ENCODE data around the gene CYP2W1.
"Not testable (repeated sequence)": the region's sequence is repeated elsewhere in the genome, so short reads cannot be mapped to it uniquely, and the experiment has no call there.

The CYP2W1 gene, protein sequence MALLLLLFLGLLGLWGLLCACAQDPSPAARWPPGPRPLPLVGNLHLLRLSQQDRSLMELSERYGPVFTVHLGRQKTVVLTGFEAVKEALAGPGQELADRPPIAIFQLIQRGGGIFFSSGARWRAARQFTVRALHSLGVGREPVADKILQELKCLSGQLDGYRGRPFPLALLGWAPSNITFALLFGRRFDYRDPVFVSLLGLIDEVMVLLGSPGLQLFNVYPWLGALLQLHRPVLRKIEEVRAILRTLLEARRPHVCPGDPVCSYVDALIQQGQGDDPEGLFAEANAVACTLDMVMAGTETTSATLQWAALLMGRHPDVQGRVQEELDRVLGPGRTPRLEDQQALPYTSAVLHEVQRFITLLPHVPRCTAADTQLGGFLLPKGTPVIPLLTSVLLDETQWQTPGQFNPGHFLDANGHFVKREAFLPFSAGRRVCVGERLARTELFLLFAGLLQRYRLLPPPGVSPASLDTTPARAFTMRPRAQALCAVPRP

DNA sequence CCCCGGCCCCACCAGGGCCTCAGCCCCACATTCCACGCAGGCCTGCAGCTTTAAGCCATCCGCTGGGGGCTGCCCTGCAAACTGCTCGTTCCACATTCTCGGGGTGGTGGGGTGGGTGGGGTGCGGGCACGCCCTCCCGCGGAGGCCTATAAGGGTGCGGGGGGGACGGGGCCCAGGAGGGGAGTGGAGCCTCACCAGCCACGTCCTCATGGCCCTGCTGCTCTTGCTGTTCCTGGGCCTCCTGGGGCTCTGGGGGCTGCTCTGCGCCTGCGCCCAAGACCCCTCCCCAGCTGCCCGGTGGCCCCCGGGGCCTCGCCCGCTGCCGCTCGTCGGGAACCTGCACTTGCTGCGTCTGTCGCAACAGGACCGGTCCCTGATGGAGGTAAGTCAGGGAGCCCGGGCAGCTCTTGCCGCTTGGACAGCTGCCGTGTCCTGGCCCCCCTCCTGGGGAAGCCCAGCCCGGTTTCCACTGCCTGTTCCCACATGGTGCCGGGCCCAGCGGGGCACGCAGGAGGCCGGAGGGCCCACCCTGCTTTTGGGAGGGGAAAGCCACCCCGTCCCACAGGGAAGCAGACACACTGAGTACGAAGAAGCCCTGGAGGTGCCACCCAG, at the start of gene CYP2W1:
Gene CYP2W1, plus strand, starts transcription at position 178 of the 612 bp plus-strand sequence. Its CDS starts 31 bp downstream, at position 209.
- peak; percentile 82 for DNase-seq

DNA sequence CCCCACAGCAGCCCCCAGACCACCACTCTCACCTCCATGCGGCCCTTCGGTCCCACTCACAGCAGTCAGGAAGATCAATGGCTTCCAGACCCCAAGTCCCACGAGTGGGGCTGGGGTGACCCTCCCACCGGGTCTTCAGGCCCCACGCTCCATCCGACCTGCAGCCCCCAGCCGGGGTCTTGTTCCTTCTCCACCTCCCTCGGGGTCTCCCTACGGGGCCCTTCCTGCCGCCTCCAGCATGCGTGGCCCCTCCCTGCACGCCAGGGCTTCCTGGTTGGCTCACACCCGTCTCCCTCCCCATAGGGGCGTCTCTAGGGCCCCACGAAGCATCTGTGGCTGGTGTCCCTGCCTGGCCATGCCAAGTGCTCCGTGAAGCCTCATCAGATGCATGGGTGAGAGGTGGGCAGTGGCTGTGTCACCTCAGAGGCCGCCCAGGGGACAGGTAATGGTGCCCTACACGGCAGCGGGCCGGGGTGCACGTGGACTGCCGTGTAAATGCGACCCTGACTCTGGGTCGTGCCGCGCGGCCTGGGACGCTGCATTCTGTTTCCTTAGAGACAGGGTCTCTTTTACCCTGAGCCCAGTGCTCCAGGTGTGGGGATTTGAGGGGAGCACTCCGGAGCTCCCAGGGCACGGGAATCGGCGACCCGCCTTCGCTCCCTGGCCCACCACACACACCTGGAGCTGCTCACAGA, 48.4 kb upstream of the CYP2W1 start:
- DNase-seq: no peak

DNA sequence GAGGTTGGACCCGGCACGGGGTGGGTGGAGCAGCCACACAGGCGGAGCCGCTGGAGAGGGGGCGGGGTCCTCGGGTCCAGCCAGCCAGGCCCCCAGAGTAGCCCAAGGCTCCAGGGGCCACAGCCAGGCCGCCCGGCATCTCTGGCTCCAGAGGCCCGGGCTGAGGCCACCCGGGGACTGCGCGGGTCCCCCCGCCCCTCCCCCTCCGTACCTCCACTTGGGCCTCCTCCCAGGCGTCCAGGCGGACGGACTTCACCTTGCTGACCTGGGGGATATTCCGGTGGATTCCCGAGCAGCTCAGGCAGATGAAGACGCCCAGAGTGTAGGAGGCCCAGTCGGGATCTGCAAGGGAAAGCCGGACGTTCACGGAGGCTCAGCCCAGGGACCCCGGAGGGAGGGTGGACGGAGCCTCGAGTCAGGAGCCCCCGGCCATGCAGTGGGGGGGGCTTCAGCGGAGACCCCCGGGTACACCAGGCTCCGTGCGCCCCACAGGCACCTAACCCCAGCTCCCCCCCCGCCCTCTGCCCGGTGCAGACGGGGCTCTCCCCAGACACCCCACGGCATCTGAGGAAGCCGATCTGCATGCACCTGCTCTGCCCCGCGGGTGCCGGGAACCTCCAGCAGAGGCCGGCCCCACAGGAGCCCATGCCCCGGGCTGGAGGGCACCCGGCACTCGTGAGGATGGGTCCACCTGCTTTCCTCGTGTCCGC, 47.7 kb upstream of the CYP2W1 start:
- no peak for DNase-seq

DNA sequence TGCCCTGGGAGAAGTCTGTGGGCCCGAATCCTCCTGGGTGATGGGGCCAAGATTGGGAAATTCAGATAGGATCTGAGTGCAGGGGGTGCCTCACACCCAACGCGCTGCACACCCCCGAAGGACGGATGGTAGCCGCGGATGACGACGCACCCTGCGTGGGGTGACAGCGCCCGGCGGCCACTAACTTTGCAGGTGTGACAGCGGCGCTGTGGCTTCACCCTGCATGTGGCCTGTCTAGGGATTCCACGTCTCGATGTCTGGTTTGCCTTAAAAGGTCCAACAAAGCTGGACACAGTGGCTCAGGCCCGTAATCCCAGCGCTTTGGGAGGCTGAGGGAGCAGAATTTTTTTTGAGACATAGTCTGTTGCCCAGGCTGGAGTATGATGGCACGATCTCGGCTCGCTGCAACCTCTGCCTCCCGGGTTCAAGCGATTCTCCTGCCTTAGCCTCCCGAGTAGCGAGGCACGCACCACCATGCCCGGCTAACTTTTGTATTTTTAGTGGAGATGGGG, 47.1 kb upstream of the CYP2W1 start:
- DNase-seq: no peak

DNA sequence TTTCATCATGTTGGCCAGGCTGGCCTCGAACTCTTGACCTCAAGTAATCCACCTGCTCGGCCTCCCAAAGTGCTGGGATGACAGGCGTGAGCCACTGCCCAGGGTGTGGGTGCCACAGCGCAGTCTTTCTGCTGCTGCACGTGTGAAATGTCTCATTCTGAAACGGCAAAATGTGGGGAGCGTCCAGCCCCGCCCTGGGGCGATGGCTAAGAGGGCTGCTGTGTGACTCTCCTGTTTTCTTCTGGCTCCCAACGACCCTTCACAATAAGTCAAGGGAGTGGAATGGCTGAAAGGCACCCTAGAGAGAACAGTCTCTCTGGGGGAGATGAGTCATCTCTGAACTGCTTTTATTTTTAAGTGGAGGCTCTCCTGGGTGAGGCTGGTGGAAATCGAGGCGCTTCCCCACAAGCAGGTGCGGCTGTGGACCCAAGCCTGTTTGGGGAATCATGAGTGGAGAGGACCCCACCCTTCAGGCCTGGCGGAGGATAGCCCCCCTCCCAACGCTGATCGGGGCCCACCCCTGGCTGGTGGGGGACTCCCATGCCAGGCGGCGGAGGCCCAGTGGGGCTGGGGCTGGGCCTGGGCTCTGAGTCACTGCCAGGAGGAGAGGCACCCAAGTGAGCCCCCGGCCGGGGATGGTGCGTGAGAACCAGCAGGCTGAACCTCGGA, 46.5 kb upstream of the CYP2W1 start:
- DNase-seq: no peak

DNA sequence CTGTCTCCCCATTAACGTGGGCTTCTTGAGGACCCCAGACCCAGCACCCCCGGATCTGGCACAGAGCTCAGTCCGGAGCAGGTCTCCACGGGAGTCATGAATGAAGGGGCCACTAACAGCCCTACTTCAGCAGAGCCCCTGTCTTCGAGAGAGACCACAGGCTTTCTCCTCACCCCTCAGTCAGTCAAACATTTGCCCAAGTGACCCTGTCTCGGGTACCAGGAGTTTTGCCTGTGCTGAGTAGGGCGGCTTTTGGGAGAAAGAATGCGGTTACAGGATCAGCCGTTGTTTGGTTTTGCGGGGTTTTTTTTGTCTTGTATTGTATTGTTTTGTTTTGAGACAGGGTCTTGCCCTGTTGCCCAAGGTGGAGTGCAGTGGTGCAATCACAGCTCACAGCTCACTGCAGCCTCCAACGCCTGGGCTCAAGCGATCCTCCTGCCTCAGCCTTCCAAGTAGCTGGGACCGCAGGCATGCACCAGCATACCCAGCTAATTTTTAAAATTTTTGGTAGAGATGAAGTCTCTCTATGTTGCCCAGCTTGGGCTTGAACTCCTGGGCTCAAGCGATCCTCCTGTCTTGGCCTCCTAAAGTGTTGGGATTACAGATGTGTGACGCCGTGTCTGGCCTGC, 45.0 kb upstream of the CYP2W1 start:
- DNase-seq: no peak

DNA sequence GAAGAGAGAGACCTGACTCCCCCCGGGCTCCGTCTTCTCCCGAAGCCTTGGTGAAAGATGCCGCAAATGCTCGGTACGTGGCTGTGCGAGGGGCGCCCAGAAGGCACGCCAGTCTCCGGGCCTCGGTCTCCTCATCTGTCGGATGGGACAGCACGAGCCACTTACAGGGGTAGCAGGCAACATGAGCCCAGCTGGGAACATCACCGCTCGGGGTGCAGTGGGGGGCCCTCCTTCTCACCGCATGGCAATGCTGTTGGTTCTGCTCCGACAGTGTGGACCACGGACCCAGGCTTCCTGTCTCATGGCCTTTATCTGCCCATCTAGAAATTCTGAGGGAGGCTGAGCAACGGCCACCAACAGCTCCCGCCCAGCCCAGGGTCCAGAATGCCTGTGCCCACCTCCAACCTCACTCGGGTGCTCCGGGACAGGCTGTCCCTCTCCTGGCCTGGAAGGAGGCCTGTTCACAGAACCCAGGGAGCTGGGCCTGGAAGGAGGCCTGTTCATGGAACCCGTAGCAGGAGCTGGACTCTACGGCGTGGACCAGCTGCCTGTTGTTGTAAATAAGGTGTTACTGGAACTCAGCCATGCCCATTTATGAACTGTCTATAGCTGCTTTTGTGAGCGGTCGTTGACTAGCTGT, 44.3 kb upstream of the CYP2W1 start:
- no peak for DNase-seq

DNA sequence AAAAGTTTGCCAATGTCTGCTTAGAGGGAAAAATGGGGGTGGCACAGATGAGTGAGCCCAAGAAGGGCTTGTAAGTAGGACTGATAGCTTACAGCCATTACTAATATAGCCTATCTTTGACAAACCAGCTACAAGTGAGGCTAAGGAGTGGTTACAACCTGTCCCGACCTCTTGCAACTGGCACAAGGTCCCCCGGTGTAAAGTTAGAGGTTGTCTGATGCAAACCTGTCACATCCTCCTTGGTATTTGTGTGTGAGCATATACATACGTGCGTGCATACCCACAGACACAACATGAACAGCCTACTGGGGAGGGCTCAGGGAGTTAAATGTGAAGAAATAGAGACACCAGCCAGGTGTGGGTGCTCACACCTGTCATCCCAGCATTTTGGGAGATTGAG, 43.1 kb upstream of the CYP2W1 start:
- no peak for DNase-seq

DNA sequence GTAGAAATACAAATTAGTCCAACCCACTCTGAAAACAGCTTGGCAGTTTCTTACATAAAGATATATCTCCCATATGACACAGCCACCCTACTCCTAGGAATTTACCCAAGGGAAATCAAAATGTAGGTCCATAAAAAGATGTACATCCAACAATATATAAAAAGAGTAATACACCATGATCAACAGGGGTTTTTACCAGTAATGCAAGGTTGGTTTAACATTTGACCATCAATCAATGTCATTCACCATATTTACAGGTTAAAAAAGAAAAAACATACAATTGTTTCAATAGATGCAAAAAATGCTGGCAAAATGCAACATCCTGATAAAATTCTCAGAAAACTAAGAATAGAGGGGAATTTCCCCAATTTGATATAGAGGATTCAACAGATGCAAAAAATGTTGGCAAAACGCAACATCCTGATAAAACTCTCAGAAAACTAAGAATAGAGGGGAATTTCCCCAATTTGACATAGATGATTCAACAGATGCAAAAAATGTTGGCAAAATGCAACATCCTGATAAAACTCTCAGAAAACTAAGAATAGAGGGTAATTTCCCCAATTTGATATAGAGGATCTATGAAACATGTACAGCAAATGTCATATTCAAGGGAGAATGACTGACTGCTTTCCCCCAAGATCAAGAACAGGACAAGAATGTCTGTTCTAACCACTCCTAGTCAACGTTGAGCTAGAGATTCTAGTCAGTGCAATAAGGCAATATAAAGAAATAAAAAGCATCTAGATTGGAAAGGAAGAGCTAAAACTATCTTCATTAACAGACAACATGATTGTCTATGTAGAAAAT, 42.2 kb upstream of the CYP2W1 start:
- no peak for DNase-seq

DNA sequence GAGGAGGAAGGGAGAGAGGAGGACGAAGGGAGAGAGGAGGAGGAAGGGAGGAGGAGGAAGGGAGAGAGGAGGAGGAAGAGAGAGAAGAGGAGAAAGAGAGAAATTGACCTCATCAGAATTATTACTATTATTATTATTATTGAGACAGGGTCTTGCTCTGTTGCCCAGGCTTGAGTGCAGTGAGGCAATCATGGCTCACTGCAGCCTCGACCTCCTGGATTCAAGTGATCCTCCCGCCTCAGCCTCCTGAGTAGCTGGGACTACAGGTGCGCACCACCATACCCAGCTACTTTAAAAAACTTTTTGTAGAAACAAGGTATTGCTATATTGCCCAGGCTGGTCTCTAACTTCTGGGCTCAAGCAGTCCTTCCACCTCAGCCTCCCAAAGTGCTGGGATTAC, 39.2 kb upstream of the CYP2W1 start:
- DNase-seq: not testable (repeated sequence)

DNA sequence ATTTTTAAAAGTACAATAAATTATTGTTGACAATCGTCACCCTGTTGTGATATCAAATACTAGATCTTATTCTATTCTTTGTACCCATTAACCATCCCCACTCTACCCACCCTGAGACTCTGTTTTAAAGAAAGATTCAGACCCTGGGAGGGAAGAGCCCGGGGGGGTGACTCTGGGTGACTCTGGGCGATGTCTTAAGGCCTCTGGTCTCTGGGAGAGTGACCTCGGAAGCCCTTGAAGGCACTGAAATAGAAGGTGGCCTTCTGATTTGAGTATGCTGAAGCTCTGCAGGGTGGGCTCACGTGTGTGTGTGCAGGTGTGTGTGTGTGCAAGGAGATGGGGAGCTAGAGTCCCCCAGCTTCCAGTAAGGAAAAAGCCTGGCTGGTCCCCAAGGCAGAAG, 38.2 kb upstream of the CYP2W1 start:
- DNase-seq: no peak

DNA sequence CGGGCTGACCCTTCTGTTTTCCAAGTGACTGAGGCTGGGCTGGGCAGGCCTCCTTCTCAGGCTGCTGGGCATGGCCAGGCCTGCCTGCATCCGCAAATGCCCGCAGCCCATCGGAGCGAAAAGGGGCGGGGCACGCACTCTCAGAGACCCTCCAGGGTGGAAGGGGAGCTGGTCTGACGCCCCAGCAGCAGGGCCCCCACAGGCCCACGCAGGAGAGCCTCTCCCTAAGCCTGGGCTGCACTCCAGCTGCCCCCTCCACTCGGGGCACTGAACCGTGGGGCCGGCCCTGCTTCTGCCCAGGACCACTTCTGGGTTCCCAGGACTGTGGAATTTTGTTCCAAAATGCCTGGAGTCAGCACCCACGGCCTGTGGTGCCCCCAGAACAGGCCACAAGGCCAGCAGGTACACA, 37.8 kb upstream of the CYP2W1 start:
- no peak for DNase-seq

DNA sequence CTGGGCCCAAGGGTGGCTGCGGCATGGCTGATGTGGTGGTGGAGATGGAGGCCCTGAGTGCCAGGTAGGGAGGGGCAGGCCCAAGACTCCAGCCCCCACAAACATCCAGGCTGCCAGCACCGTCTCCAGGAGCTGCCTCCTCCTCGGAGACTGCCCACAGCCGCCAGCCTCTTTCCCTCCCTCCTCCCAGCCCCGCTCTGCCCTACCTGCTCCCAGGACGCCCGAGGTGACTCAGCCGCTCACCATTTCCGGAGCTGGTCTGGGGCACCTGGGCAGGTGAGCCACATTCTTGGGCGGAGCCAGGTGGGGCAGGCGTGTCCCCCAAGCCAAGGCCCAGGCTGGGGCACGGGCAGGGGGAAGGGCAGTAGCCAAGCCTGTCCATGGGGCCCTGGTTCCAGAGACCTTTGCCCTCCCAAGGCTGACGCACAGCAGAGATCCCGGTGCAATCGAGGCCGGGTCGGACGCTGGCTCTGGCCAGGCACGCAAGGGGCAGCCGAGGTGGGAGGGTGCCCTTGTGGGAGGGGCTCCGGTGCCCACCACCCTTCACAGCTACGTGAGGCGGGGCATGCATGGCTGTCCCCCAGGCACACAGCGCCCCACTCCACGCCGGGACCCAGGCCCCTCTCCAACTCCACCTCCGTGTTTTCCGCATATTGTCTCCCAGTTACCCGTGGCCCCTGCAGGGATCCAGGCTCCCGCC, 37.3 kb upstream of the CYP2W1 start:
- DNase-seq: no peak

DNA sequence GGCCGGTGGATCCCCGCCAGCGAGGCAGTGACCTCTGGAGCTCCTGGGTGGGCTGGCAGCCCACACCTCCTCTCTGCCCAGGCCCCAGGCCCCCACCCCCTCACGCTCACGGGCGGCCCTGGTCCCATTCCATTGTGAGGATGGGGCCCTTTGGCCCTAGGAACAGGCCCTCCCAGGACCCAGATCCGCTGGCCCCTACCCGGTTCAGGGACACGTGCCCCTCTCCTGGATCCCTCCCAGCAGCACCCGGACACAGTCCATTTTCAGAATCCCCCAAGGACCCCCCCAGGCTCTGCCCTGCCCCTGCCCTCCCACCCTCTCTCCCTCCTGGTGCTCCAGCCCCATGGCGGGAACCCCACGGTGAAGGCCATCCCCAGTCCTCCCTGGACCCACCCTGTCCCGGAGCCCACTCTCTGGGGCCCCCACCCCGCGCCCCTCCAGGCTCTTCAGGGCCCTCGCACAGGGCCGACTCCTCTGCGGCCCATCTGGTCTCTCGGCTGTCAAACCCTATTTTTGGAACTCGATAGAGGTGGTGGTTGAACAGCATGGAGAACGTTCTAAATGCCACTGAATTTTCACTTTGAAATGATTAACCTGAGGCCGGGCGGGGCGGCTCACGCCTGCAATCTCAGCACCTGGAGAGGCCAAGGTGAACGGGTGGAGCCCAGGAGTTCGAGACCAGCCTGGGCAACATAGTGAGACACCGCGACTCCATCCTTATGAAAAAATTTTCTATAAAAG, 36.6 kb upstream of the CYP2W1 start:
- DNase-seq: no peak

DNA sequence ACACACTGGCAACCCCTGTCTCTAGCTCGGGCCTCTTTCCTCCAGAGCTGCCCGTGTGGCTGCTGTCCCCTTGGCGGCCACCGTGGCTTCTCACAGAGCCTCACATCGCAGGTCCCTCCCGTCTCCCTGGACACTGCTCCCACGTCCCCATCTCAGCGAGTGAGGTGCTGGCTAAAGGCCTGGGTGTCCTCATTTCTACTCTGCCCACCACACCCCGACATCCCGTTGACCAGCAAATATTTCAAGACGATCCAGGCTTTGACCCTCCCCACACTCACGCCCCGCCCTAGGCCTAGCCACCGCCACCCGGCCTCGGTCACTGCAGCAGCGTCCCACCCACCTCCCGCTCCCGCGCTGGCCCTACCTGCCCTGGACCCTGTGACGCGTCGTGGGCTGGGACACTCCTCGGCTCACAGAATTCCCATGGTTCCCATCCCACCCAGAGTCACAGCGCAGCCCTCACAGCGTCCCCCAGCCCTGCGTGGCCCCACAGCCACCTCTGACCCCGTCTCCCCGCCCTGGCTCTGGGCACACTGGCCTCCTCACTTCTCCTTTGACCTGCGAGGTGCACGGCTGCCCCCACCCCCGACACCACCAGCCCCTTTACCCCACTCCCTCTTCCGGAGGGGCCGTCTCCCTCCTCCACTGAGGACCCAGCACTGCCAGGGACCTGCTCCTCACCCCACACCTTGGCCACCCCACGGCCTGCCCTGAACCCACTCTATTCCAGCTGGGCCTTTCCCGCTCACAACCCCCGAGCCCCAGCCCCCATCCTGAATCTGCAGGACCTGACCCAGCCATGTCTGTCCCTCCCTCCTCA, 35.4 kb upstream of the CYP2W1 start:
- DNase-seq: no peak

DNA sequence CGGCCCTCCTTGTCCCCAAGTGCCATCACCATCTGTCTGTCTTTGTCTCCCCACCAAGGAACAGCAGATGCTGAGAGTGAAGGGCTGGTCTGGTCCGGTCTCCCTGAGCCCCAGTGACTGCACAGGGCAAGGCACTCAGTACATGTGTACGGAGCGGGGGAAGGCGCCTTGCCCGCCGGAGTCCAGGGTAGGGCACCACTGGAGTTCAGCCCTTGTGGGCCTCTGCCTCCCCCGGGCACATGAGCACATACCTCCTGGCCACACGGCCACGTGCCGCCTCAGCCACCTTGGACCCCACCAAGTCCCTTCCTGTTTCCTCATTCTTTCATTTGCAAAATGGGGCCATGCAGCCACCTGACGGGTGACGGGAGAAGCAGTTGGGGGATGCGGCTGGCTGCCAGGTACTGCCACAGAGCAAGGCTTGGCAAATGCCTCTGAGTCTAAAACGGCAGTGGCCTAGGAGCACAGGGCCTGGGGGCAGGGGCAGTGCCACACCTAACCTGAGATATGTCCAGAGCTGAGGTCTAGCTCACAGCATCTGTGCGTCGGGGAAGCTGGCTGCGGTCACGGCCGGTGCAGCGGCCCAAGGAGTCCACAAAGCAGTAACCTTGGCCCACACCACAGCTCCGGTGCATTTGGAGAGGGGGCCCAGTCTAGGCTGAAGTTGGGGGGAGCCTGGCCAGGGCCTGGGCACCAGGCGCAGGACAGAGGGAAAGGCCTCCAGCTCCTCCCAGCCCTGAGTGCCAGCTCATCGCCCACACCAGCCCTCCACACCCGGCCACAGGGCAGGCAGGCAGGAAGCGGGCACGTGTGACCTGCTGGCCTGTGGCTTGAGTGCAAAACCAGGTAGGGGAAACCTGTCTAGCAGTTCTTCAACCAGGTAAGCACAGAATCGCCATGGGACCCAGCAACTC, 33.7 kb upstream of the CYP2W1 start:
- no peak for DNase-seq

Data from NCI-H2171 treated with DMSO at 0.1 percent for 48 hours (cell line).